ENCODE data around the gene ETS2. TPM values are rescaled to one million over a fixed set of nuclear protein-coding genes. Genes with fewer than 3 reads are reported as not detected.

The ETS2 gene
- total RNA-seq, 1 experiment from 2014 or later: 35.3 TPM

DNA sequence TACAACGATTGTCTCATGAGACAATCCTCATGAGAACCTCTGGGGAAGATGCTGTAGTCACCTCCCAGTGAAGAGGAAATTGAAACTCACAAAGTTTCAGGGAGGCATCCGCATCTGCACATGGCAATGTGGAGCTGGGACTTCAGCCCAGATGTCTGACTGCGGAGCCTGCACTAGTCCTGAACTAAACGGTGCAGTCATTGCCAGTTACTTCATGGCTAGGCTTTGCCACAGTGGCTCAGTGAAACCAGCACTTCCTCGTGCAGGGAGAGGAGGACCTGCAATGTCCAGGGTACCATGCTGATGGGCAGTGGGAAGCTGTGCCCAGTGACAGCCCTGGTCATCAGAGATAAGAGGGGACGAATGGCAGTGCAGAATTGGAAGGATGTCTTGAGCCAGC is 40.7 kb upstream of the ETS2 start:
- Histone ChIP-seq H3K27me3 (ENCODE audit: insufficient read depth, low read length) (no peaks in the 10 kb centered on the region), H4K20me1 (ENCODE audit: control insufficient read depth, insufficient read depth, insufficient read length) (no peaks in the 10 kb centered on the region), H3K23ac (ENCODE audit: insufficient read length, low read depth, low read length) (no peak overlapping the region), H2AK5ac (ENCODE audit: insufficient read length, low read length) (no peak overlapping the region), H4K8ac (replicated peaks; ENCODE audit: insufficient read length, low read depth, low read length) (no peak overlapping the region), H2BK5ac (ENCODE audit: insufficient read length, low read length) (no peak overlapping the region), H2AFZ (ENCODE audit: low read length) (no peak overlapping the region), H3K79me1 (ENCODE audit: insufficient read depth, low read depth, low read length, poor library complexity, severe bottlenecking) (no peaks in the 10 kb centered on the region), H3K18ac (ENCODE audit: insufficient read length, low read depth, low read length) (no peak overlapping the region), H3K14ac (ENCODE audit: insufficient read depth, low read length) (no peak overlapping the region; the same call in 1 of the 2 replicates), H3K9ac (ENCODE audit: extremely low read depth, insufficient read length, low read length) (no peak overlapping the region), H2BK15ac (ENCODE audit: low read depth, low read length) (no peak overlapping the region), H3K4me1 (ENCODE audit: insufficient read depth, low read length) (no peaks in the 10 kb centered on the region), H2BK120ac (ENCODE audit: low read depth, low read length, poor library complexity, severe bottlenecking) (no peak overlapping the region), H3K23me2 (ENCODE audit: insufficient read length, low read depth, low read length, poor library complexity, severe bottlenecking) (no peaks in the 10 kb centered on the region), H3K9me3 (ENCODE audit: control insufficient read depth, low read depth, low read length) (no peaks in the 10 kb centered on the region), H4K5ac (ENCODE audit: insufficient read length, low read depth, low read length) (no peak overlapping the region), H3K56ac (ENCODE audit: insufficient read length, low read depth, low read length) (no peak overlapping the region), H3K79me2 (ENCODE audit: insufficient read depth, low read length) (no peaks in the 10 kb centered on the region), H2BK20ac (ENCODE audit: low read depth, low read length, poor library complexity, severe bottlenecking) (no peak overlapping the region), H4K91ac (ENCODE audit: insufficient read length, low read depth, low read length) (no peak overlapping the region), H3T11ph (ENCODE audit: low read length) (no peak overlapping the region), H2BK12ac (ENCODE audit: insufficient read length, low read depth, low read length) (no peak overlapping the region), H3K4me2 (ENCODE audit: insufficient read depth, insufficient read length, low read length) (no peak overlapping the region), H3K27ac (ENCODE audit: insufficient read length, low read depth, low read length) (no peak overlapping the region), H3K4ac (ENCODE audit: low read depth, low read length) (no peak overlapping the region)
- DNase-seq: no peak
- Mint-ChIP-seq H3K9me3 (peaks cover 6 to 8% of the 10 kb centered on the region in 2 experiments; a peak in 4 of 5 replicates), H3K36me3 (ENCODE audit: insufficient read depth in 1 of 3, low read depth in 3 of 3) (peaks cover 0 to 11% (median 3%) of the 10 kb centered on the region in 3 experiments; a peak in 5 of 7 replicates), H3K27ac (no peak overlapping the region; a peak in 1 of 7 replicates), H3K27me3 (ENCODE audit: low read depth) (peaks cover 62% of the 10 kb centered on the region), H3K4me3 (no peak overlapping the region; a peak in 1 of 5 replicates), H3K4me1 (peaks cover 9 to 22% of the 10 kb centered on the region in 2 experiments)
- WGBS (ENCODE audit: extremely low coverage, insufficient read length, low lambda C conversion rate): no CpG with 5 or more reads among the region's 6 CpGs
- TF ChIP-seq, protein P1, sequence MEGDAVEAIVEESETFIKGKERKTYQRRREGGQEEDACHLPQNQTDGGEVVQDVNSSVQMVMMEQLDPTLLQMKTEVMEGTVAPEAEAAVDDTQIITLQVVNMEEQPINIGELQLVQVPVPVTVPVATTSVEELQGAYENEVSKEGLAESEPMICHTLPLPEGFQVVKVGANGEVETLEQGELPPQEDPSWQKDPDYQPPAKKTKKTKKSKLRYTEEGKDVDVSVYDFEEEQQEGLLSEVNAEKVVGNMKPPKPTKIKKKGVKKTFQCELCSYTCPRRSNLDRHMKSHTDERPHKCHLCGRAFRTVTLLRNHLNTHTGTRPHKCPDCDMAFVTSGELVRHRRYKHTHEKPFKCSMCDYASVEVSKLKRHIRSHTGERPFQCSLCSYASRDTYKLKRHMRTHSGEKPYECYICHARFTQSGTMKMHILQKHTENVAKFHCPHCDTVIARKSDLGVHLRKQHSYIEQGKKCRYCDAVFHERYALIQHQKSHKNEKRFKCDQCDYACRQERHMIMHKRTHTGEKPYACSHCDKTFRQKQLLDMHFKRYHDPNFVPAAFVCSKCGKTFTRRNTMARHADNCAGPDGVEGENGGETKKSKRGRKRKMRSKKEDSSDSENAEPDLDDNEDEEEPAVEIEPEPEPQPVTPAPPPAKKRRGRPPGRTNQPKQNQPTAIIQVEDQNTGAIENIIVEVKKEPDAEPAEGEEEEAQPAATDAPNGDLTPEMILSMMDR (conservative IDR thresholded peaks at IDR 0.05): no peak

All from H9 (cell line).